HepG2 (cell line): ENCODE measurements around the gene PDIA6. TPM values are rescaled to one million over a fixed set of nuclear protein-coding genes. Genes with fewer than 3 reads are reported as not detected.
A peak's percentile ranks its signal among the peaks of the same experiment; 100 is the strongest.
"Not testable (repeated sequence)": the region's sequence is repeated elsewhere in the genome, so short reads cannot be mapped to it uniquely, and the experiment has no call there.

Experiments used
- ATAC-seq: fragments of 200-7000 bp; cut with Tn5 transposase; 3 replicates; pipeline ENCODE4 v1.9.1; 2020; ENCODE audit warnings: mild to moderate bottlenecking, moderate library complexity
- BruUV-seq: library from RNA; stranded (reverse); fragments of 400-500 nt; replicated peaks from 2 replicates; lab custom pipeline; 2021; lab: Mats Ljungman, UMichigan
- CTCF ChIA-PET: fragments of 300-600 bp; formaldehyde crosslinking; extraction: SDS; loops from one replicate; lab custom pipeline; 2021; ENCODE audit warnings: low total read pairs, inconsistent platforms, low intra/inter-chr PET ratio; lab: Yijun Ruan, JAX
- POLR2A ChIA-PET: fragments of 350-600 bp; sonication (Branson Sonifier 250); formaldehyde crosslinking; loops from one replicate; lab custom pipeline; 2020; ENCODE audit warnings: antibody characterized with exemption, inconsistent platforms; lab: Yijun Ruan, JAX
- DNase-seq: peaks from one replicate; pipeline ENCODE4 v3.0.0-alpha.2; 2015; ENCODE audit warnings: low spot score
- FAIRE-seq: peaks from 3 replicates; lab custom pipeline; 2011; peaks lifted over from hg19 to GRCh38; lab: Jason Lieb, UNC
- H2AFZ ChIP-seq: one replicate; pipeline ENCODE4 v1.6.1; 2011; ENCODE audit warnings: low read length, inconsistent platforms
- H3K27ac ChIP-seq: fragments of 300-600 bp; 3 replicates; pipeline ENCODE4 v1.8.0; 2011; ENCODE audit warnings: mixed run types, mild to moderate bottlenecking, mixed read lengths, low read length, inconsistent platforms; ENCODE audit not compliant: insufficient read depth; ENCODE audit errors: extremely low read length
- H3K27me3 ChIP-seq, 2 experiments: fragments of 200-600 bp in 1 of 2; 2 replicates in 1 of 2; 3 replicates in 1 of 2; pipeline versions ENCODE4 v1.6.0 to v1.8.0; 2011; ENCODE audit warnings: low read length in 2 of 2, mild to moderate bottlenecking in 2 of 2, moderate library complexity in 2 of 2, inconsistent platforms in 1 of 2; ENCODE audit not compliant: insufficient read depth in 2 of 2, control insufficient read depth in 1 of 2
- H3K36me3 ChIP-seq, 2 experiments: fragments of 200-600 bp in 1 of 2; replicated peaks in 1 of 2; 2 replicates in 1 of 2; 3 replicates in 1 of 2; pipeline versions ENCODE4 v1.5.1 to v1.8.0; 2011; ENCODE audit warnings: low read length in 2 of 2, inconsistent platforms in 1 of 2; ENCODE audit not compliant: insufficient read depth in 2 of 2, control insufficient read depth in 1 of 2
- H3K4me1 ChIP-seq: 2 replicates; pipeline ENCODE4 v1.5.1; 2012; ENCODE audit warnings: low read length, inconsistent platforms; ENCODE audit not compliant: insufficient read depth
- H3K4me2 ChIP-seq: 2 replicates; pipeline ENCODE4 v1.6.0; 2011; ENCODE audit warnings: low read depth, low read length, inconsistent platforms
- H3K4me3 ChIP-seq, 3 experiments: fragments of 200-600 bp in 1 of 3; sonication (generic), shearing (Covaris generic) in 1 of 3; replicated peaks in 1 of 3; 2 replicates each; pipeline ENCODE4 v1.5.1; 2011 to 2016; ENCODE audit warnings: low read length in 3 of 3, inconsistent platforms in 2 of 3, low read depth in 2 of 3, mild to moderate bottlenecking in 2 of 3, control low read depth in 1 of 3, mixed read lengths in 1 of 3; ENCODE audit not compliant: insufficient read depth in 1 of 3
- H3K79me2 ChIP-seq: one replicate; pipeline ENCODE4 v1.6.1; 2011; ENCODE audit warnings: low read length, inconsistent platforms; ENCODE audit not compliant: insufficient read depth
- H3K9ac ChIP-seq: 2 replicates; pipeline ENCODE4 v1.6.0; 2011; ENCODE audit warnings: mild to moderate bottlenecking, low read depth, low read length, inconsistent platforms; ENCODE audit not compliant: insufficient read depth
- H3K9me3 ChIP-seq: 2 replicates; pipeline ENCODE4 v1.5.1; 2012; ENCODE audit warnings: mild to moderate bottlenecking, low read length
- H4K20me1 ChIP-seq: 2 replicates; pipeline ENCODE4 v1.6.0; 2011; ENCODE audit warnings: inconsistent platforms, mild to moderate bottlenecking, low read length, moderate library complexity; ENCODE audit not compliant: insufficient read depth
- CTCF ChIP-seq: sonication (generic); formaldehyde crosslinking; IDR thresholded peaks from 2 replicates; pipeline ENCODE4 v1.5.0; 2020; ENCODE audit warnings: mild to moderate bottlenecking, missing genetic modification reagents, moderate library complexity
- DNMT3B ChIP-seq: conservative IDR thresholded peaks from 2 replicates; pipeline ENCODE4 v1.6.1; 2016; ENCODE audit warnings: missing biosample characterization, control low read depth
- GATAD2A ChIP-seq: IDR thresholded peaks from 2 replicates; pipeline ENCODE4 v1.6.1; 2016
- MBNL3 ChIP-seq: fragments of 250-450 bp; sonication (Bioruptor Pico); conservative IDR thresholded peaks from 2 replicates; pipeline ENCODE4 v1.8.0; 2022; ENCODE audit warnings: mild to moderate bottlenecking, inconsistent platforms
- MEF2D ChIP-seq: sonication (generic); formaldehyde crosslinking; IDR thresholded peaks from 2 replicates; pipeline ENCODE4 v1.5.1; 2020; ENCODE audit warnings: mild to moderate bottlenecking, missing genetic modification reagents
- NFIB ChIP-seq: sonication (generic); formaldehyde crosslinking; IDR thresholded peaks from 2 replicates; pipeline ENCODE4 v1.9.0; 2021; ENCODE audit warnings: missing genetic modification reagents, mild to moderate bottlenecking, borderline replicate concordance
- PITX1 ChIP-seq: sonication (generic); formaldehyde crosslinking; IDR thresholded peaks from 2 replicates; pipeline ENCODE4 v1.5.1; 2020; ENCODE audit warnings: mild to moderate bottlenecking, missing genetic modification reagents
- SOX6 ChIP-seq, 2 experiments: fragments of 450-650 bp in 1 of 2; sonication (generic) in 1 of 2; formaldehyde crosslinking in 1 of 2; IDR thresholded peaks; 2 replicates each; pipeline versions ENCODE4 v1.4.0 to v1.6.1; 2017 to 2020; ENCODE audit warnings: antibody characterized with exemption in 1 of 2, mild to moderate bottlenecking in 1 of 2, missing genetic modification reagents in 1 of 2
- XRCC5 ChIP-seq: fragments of 200-400 bp; formaldehyde crosslinking; optimal IDR thresholded peaks from 2 replicates; pipeline ENCODE3; 2017; ENCODE audit warnings: mild to moderate bottlenecking, low read length
- ZBTB20 ChIP-seq: sonication (generic); formaldehyde crosslinking; IDR thresholded peaks from 2 replicates; pipeline ENCODE4 v1.8.1; 2023; ENCODE audit warnings: missing genetic modification reagents, low read depth, mild to moderate bottlenecking, borderline replicate concordance
- ZKSCAN5 ChIP-seq: sonication (generic); formaldehyde crosslinking; IDR thresholded peaks from 2 replicates; pipeline ENCODE4 v1.5.1; 2020; ENCODE audit warnings: mild to moderate bottlenecking, missing genetic modification reagents
- ZNF274 ChIP-seq: sonication (generic); formaldehyde crosslinking; IDR thresholded peaks from 2 replicates; pipeline ENCODE4 v1.5.1; 2020; ENCODE audit warnings: mild to moderate bottlenecking, missing genetic modification reagents
- ZNF567 ChIP-seq: sonication (generic); formaldehyde crosslinking; IDR thresholded peaks from 2 replicates; pipeline ENCODE4 v1.8.1; 2023; ENCODE audit warnings: mild to moderate bottlenecking, missing genetic modification reagents, borderline replicate concordance
- ZNF770 ChIP-seq: sonication (generic); formaldehyde crosslinking; IDR thresholded peaks from 2 replicates; pipeline ENCODE4 v1.5.0; 2020; ENCODE audit warnings: mild to moderate bottlenecking, missing genetic modification reagents
- WGBS: methylation state at CpG from one replicate; pipeline ENCODE4 v1.1.6; 2017; ENCODE audit warnings: low lambda C conversion rate; 5-methylcytosine and 5-hydroxymethylcytosine counted together
- in situ Hi-C: cut with HindIII; loops from 2 replicates; pipeline ENCODE4 v1.10.0; 2017; ENCODE audit warnings: low pct_unique_long_range_greater_than_20kb; ENCODE audit not compliant: extremely low pct_ligation_motif_present
- intact Hi-C: fragments of 100-400 bp; cut with micrococcal nuclease; formaldehyde crosslinking; loops from one replicate; pipeline ENCODE4 v1.10.0; 2022; ENCODE audit not compliant: unreplicated experiment
- polyA plus RNA-seq, 8 experiments: library from polyadenylated mRNA; depleted of rRNA in 3 of 8; stranded (reverse) in 7 of 8; unstranded in 1 of 8; fragments of >200 nt; fragmentation: Illumina TruSeq in 4 of 8; extraction: Trizol in 4 of 8; gene quantifications; 2 replicates each; pipeline versions ENCODE4 v1.2.1 to v1.2.3, GENCODE V29; 2011 to 2016; ENCODE audit warnings: low read depth in 4 of 8, missing spikeins in 1 of 8, mixed read lengths in 1 of 8; ENCODE audit not compliant: insufficient read depth in 1 of 8
- total RNA-seq, 5 experiments: library from RNA; depleted of rRNA; stranded (reverse); fragments of >200 nt; fragmentation: Illumina TruSeq; extraction: Trizol; gene quantifications; 2 replicates each; pipeline ENCODE4 v1.2.3, GENCODE V29; 2016; ENCODE audit warnings: low read depth in 1 of 5

PDIA6 gene
- total and polyA plus RNA-seq, 2 of the 13 experiments (the other 11 are each of a cell fraction or from before 2014, with no cell fraction given) = 586 to 642 TPM

- H2AFZ ChIP-seq, H3K4me2 ChIP-seq, BruUV-seq, FAIRE-seq, DNase-seq, H3K27ac ChIP-seq, H3K4me3 ChIP-seq, intact Hi-C loops, H3K79me2 ChIP-seq, H3K9me3 ChIP-seq, in situ Hi-C loops, H3K9ac ChIP-seq, ATAC-seq, H3K36me3 ChIP-seq, POLR2A ChIA-PET, H4K20me1 ChIP-seq: not testable (repeated sequence)
- CTCF ChIA-PET = interaction anchor here (1.0 kb wide), 1 partner anchor 14 kb away, joined by 3 read pairs; no protein-coding TSS in a partner anchor
- WGBS = 28% methylated on average over 3 of the region's 3 CpGs
- Histone ChIP-seq H3K4me1 (peaks cover 32% of the 10 kb centered on the region), H3K27me3 (peaks cover 0 to 57% of the 10 kb centered on the region in 2 experiments; a peak in 3 of 5 replicates)
Measured at GRCh38 chr2:10818305-10818704, 5.7 kb upstream of the PDIA6 start.

GRCh38 chr2:10817413-10817812, 4.8 kb upstream of the PDIA6 start:
- ChIA-PET POLR2A (no interaction called here), CTCF (no interaction called here)
- peak; percentile 54 for DNase-seq
- in situ Hi-C loops (no loop called here), intact Hi-C loops (no loop called here)
- peak; percentile 77 for FAIRE-seq
- peaks cover under 1% of the 10 kb centered on the region for H3K79me2 ChIP-seq
- H3K9ac ChIP-seq = no peak overlapping the region
- H3K4me2 ChIP-seq = peak overlapping the region; percentile 42
- no peaks in the 10 kb centered on the region for H4K20me1 ChIP-seq
- no peak overlapping the region for H3K4me3 ChIP-seq
- H3K27me3 ChIP-seq = peaks cover 0 to 49% of the 10 kb centered on the region in 2 experiments; a peak in 3 of 5 replicates
- H2AFZ ChIP-seq = no peak overlapping the region
- H3K27ac ChIP-seq = no peak overlapping the region
- 3% methylated on average over 5 of the region's 5 CpGs for WGBS
- BruUV-seq = no TSS peak
- peak; percentile 68 for ATAC-seq
- no peaks in the 10 kb centered on the region for H3K9me3 ChIP-seq
- peaks cover 35% of the 10 kb centered on the region for H3K4me1 ChIP-seq
- H3K36me3 ChIP-seq = no peaks in the 10 kb centered on the region
- TF ChIP-seq DNMT3B (CRISPR knock-in tag) = 0 out of 2 replicates have a peak, but pooled peaks have one; percentile 28
- 0 out of 2 replicates have a peak, but pooled peaks have one; percentile 6 for TF ChIP-seq GATAD2A (CRISPR knock-in tag)
- TF ChIP-seq CTCF = peak; percentile 43; the same call in 1 of the 2 replicates
- 0 out of 2 replicates have a peak, but pooled peaks have one; percentile 22 for TF ChIP-seq ZNF274 (CRISPR knock-in tag)
- peak; percentile 69 for TF ChIP-seq XRCC5
- no peak for TF ChIP-seq MEF2D
- peak; percentile 32; the same call in 1 of the 2 replicates for TF ChIP-seq PITX1 (CRISPR knock-in tag)
- no peak for TF ChIP-seq ZNF770 (CRISPR knock-in tag)
- TF ChIP-seq MBNL3 (CRISPR knock-in tag) = no peak
- TF ChIP-seq ZKSCAN5 (CRISPR knock-in tag) = peak; percentile 92
- TF ChIP-seq NFIB (CRISPR knock-in tag) = 0 out of 2 replicates have a peak, but pooled peaks have one; percentile 17
- no peak for TF ChIP-seq SOX6 (IDR thresholded peaks at IDR 0.05)
- 0 out of 2 replicates have a peak, but pooled peaks have one; percentile 18 for TF ChIP-seq SOX6 (CRISPR knock-in tag; IDR thresholded peaks at IDR 0.05)
- TF ChIP-seq ZNF567 (CRISPR knock-in tag) = 0 out of 2 replicates have a peak, but pooled peaks have one; percentile 30
- no peak for TF ChIP-seq ZBTB20 (CRISPR knock-in tag)
